Rectal smooth muscle tissue (tissue), 1 donor: ENCODE measurements around the gene E2F8.

Source experiments
- H3K27ac ChIP-seq: one replicate; pipeline ENCODE4 v1.7.0; 2013; ENCODE audit warnings: low read depth, low read length, inconsistent platforms
- H3K27me3 ChIP-seq: one replicate; pipeline ENCODE4 v1.7.0; 2013; ENCODE audit warnings: low read length; ENCODE audit not compliant: control insufficient read depth, insufficient read depth
- H3K36me3 ChIP-seq: one replicate; pipeline ENCODE4 v1.7.0; 2013; ENCODE audit warnings: low read length; ENCODE audit not compliant: control insufficient read depth, insufficient read depth
- H3K4me1 ChIP-seq: one replicate; pipeline ENCODE4 v1.7.0; 2013; ENCODE audit warnings: low read length; ENCODE audit not compliant: control insufficient read depth, insufficient read depth
- H3K4me3 ChIP-seq: one replicate; pipeline ENCODE4 v1.7.0; 2013; ENCODE audit warnings: low read length
- H3K9ac ChIP-seq: one replicate; pipeline ENCODE4 v1.7.0; 2013; ENCODE audit warnings: low read length

E2F8 gene

DNA sequence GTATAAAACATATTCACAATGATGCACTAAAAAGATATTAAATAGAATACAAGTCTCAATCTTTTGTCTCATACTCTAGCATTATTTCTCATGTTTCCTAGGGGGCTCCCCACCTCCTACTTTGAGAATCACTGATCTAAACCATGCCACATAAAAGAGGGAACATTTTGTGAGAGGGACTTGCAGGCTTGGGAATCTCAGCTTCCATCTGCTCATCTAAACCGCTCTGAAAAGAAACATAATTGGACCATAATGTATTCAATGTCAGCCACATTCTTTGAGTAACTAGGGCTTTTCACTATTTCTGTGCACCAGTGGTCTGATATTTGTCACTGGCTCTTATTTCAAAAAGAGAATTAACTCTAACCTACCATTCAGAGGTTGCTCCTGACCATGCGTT is 32.6 kb downstream of the E2F8 start:
- Histone ChIP-seq H3K4me1 (no peaks in the 10 kb centered on the region), H3K36me3 (no peaks in the 10 kb centered on the region), H3K27me3 (no peaks in the 10 kb centered on the region), H3K27ac (no peak overlapping the region), H3K4me3 (no peak overlapping the region), H3K9ac (no peak overlapping the region)

DNA sequence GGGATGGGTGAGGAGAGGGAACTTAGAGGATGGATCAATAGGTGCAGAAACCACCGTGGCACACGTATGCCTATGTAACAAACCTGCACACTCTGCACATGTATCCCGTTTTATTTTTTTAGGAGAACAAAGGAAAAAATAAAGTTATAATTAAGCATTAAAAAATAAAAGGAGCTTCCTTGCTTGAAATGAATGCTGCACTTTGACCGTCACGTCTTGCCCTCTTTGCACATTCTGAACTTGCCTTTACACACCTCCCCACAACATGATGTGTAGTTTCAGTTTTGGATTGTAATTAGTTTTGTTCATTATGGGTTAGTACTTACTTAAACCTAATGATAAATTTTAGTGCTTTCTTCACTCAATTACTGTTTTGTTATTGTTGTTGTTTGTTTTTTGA is 35.9 kb downstream of the E2F8 start:
- no peaks in the 10 kb centered on the region for H3K4me1 ChIP-seq
- H3K36me3 ChIP-seq = no peaks in the 10 kb centered on the region
- H3K4me3 ChIP-seq = no peak overlapping the region
- H3K27me3 ChIP-seq = no peaks in the 10 kb centered on the region
- no peak overlapping the region for H3K27ac ChIP-seq
- H3K9ac ChIP-seq = no peak overlapping the region

DNA sequence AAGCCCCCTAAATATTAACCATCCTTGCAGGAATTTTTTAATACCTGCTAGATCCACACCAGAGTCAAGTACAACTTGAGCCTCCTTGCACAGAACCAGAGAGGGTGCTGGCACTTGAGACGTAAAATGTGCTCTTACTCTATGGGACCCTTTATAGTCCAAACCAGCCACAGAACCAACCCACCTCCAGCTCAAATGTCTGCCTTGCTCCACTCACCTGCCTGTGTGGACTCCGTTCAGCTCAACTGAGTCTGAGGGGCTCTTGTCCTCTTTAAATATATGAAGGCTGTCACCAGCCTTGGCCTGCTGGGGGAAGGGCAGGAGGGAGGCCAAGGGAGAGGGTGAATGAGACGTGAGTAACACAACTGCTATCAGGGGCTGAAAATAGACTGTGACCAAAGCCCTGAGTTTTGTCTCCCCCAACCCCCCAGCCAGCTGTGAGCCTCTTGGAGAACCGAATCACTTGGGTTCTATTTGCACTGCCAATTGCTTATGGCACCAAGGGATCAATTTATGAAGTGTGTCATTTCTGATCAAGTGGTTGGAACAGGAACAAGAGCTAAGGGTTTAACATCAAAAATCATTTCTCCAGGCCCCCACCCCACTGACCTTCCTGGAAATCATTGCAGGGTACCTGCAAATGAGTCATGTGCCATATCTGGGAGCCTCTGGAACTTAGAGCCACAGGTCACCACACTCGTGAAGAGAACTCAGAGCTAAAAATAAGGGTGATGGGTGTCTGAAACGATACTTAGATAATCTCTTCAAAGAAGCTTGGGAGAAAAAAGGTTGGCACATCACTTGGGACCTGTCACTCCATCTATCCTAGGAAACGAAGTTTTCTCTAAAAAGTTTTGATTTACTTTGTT is 38.8 kb downstream of the E2F8 start, which contains the start of gene CSRP3:
Gene CSRP3 (minus strand): TSS at position 247 of the 869 bp plus-strand sequence. CDS start 9,535 bp downstream, outside the sequence.
- H3K27ac ChIP-seq = no peak within 1 kb of the TSS
- H3K9ac ChIP-seq = no peak within 1 kb of the TSS
- H3K36me3 ChIP-seq = no peaks in the 10 kb centered on the region
- H3K27me3 ChIP-seq = no peaks in the 10 kb centered on the region
- no peaks in the 10 kb centered on the region for H3K4me1 ChIP-seq
- H3K4me3 ChIP-seq = no peak within 1 kb of the TSS

DNA sequence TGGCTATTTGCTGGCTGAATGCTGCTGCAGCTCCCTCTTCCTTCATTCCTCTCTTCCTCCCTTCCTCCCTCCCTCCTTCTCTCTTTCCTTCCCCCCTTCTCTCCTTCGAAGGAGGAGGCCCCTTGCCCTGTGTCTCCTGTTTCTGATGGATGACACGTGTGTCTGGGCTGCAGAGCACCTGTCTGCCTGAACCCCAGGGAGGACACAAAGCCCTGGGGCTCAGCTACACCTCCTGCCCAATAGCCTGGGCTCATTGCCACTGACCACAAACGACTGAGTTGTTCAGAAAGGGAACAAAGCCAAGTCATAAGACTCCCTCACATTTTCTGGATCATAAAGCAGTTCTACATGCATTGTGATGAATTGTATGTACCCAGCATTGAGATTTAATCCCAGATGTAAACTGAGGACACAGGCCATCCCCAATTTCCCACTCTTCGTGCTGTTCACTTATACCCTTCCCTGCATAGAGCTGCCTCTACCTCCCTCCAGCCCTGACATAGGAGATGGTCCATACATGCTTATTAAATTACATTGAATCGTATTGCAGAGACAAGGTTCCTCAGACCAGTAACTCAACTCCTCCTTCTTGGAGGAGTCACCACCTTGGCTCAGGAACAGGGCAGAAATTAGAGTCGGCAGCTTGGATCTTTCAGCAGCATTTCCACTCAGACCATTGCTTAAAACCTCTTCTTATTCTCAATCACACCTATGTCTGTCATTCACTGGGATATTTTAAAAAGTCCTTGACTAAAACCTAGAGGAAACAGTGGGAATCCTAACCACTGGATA is 40.1 kb downstream of the E2F8 start:
- no peaks in the 10 kb centered on the region for H3K36me3 ChIP-seq
- no peaks in the 10 kb centered on the region for H3K4me1 ChIP-seq
- no peak overlapping the region for H3K4me3 ChIP-seq
- no peak overlapping the region for H3K27ac ChIP-seq
- H3K27me3 ChIP-seq = no peaks in the 10 kb centered on the region
- H3K9ac ChIP-seq = no peak overlapping the region

DNA sequence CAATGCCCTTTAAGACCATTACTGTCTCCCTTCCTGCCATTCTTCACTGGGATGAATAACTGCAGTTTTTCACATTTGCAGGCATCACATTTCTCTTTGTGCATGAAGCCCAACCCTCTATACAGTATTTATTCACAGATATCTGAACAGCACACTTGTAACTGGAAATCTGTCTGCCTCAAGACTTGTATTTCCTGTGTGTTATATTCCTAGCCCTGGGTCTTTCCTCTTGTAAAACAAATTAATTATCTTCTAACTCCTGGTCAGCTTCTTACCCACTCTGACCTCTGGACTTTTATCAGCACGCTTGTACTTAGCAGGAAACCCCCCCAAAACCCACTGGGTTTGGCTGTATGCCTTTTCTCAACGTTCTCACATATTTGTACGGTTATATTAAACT is 41.0 kb downstream of the E2F8 start:
- Histone ChIP-seq H3K9ac (no peak overlapping the region), H3K27ac (no peak overlapping the region), H3K36me3 (no peaks in the 10 kb centered on the region), H3K4me3 (no peak overlapping the region), H3K27me3 (no peaks in the 10 kb centered on the region), H3K4me1 (no peaks in the 10 kb centered on the region)

DNA sequence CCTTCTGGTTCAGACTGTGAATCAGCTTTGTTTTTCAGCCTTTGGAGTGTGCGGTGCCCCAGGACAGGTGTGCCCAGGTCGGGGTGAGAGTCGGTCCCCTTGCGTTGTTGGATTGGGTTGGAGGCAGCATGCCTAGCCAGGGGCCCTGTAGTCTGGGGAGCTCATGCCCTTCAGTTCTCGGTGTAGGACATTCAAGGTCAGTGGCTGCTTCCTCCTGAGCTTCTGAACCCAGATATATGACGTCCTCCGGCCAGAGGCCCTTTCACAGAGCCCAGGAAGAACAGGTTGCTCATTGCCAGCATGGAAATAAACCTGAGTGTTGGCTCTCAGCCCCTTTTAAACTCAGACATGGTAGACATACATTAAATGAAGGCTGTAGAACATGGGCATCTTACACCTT is 41.7 kb downstream of the E2F8 start:
- Histone ChIP-seq H3K36me3 (no peaks in the 10 kb centered on the region), H3K4me3 (no peak overlapping the region), H3K9ac (no peak overlapping the region), H3K4me1 (no peaks in the 10 kb centered on the region), H3K27ac (no peak overlapping the region), H3K27me3 (no peaks in the 10 kb centered on the region)

DNA sequence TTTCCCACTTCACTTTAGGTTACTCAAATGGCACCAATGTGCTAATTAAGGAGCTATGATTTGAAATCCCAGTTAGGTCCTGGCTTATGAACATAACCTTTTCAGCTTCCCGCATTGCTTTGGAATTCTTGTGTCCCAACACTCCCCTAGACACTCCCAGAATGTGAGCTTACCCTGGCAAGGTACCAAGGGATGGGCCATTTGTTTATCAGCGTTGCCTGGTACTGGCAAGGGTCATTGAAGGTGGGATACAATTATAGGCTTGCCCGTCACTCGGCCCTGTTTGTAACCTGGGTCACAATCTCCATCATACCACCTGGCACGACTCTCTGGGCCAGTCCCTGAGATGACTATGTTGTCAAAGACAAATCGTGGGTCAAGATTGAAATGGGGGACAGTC is 44.3 kb downstream of the E2F8 start:
- H3K27ac ChIP-seq = no peak overlapping the region
- H3K4me1 ChIP-seq = no peaks in the 10 kb centered on the region
- no peaks in the 10 kb centered on the region for H3K36me3 ChIP-seq
- no peak overlapping the region for H3K9ac ChIP-seq
- H3K4me3 ChIP-seq = no peak overlapping the region
- H3K27me3 ChIP-seq = no peaks in the 10 kb centered on the region

DNA sequence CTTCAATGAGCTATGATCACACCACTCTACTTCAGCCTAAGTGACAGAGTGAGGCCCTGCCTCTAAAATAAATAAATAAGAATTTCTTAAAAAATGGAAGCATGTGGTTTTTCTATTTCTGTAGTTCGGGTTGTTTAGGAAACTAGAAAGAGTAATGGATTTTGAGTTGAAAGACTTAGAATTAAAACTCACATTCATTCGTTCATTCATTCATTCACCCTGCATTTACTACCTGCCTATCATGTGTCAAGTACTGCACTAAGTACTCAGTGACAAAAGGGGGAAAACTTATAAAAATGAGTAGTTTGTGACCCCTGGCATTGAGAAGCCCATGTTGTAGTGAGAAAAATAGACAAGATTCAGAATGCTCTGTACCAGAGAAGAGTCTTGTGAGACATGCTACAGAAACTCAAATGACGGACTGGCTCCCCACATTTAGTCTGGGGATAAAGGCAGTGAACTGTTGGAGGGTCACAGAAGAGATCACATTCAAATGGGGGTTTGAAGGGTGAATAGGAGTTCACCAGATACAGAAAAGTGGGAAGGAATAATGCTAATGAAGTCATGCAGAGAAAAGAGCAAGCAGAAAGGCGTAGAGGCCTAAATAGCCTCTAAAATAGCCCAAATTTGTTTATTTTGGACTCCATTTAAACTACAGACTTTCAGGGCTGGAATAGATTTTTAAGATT is 46.0 kb downstream of the E2F8 start:
- H3K4me3 ChIP-seq = no peak overlapping the region
- H3K4me1 ChIP-seq = no peaks in the 10 kb centered on the region
- H3K9ac ChIP-seq = no peak overlapping the region
- no peak overlapping the region for H3K27ac ChIP-seq
- H3K36me3 ChIP-seq = no peaks in the 10 kb centered on the region
- no peaks in the 10 kb centered on the region for H3K27me3 ChIP-seq

DNA sequence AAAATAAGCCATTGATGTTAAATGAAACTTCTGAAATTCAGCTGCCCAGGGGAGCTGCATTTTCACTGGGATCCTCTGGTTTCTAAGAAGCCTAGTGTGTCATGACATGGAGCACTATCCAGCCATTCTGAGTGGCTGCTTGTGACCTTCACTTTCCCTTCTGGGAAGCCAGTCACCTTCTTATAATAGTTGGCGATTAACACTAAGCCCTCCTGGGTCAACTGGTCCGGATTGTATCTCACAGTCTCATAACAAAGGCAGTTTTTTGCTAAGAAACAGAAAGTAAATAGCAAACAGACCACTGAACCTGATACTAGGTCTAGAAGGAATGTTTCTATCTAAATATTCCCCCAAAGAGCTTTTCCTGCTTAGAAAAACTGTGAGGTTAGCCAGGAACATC is 46.8 kb downstream of the E2F8 start:
- no peak overlapping the region for H3K9ac ChIP-seq
- H3K27ac ChIP-seq = no peak overlapping the region
- H3K4me1 ChIP-seq = no peaks in the 10 kb centered on the region

DNA sequence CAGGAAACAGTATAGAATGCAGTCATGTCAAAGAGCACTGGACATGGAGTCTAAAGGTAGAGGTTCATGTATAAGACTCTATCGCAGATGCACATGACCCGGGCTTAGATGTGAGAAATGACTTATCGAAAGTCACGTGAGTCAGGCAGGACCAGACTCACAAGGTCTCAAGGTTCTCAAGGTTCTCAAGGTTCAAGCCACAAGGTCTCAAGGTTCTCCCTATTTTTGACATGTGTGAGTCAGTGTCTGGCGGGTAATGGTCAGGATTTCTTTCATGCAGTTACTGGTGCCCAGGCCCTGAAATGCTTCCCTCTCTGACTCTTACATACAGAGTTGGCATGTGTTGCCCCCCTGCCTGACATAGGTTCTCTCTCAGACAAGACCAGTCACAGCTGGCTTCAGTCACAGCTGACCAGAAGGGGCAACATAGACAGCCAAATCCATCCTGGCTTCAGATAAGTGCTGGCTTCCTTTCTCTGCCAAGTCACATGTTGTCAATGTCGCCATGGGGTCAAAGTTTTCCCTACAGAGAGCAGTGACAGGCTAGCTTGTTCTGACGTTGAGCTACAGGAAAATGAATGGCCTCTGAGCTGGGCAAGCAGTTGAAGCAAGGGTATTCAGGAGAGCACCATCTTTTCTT is 49.1 kb downstream of the E2F8 start:
- Histone ChIP-seq H3K4me1 (no peaks in the 10 kb centered on the region), H3K4me3 (no peak overlapping the region), H3K27me3 (no peaks in the 10 kb centered on the region), H3K27ac (no peak overlapping the region), H3K9ac (no peak overlapping the region), H3K36me3 (no peaks in the 10 kb centered on the region)

More for the DNA sequence above, 46.8 kb downstream of the E2F8 start:
- H3K4me3 ChIP-seq = no peak overlapping the region
- no peaks in the 10 kb centered on the region for H3K36me3 ChIP-seq
- H3K27me3 ChIP-seq = no peaks in the 10 kb centered on the region

DNA sequence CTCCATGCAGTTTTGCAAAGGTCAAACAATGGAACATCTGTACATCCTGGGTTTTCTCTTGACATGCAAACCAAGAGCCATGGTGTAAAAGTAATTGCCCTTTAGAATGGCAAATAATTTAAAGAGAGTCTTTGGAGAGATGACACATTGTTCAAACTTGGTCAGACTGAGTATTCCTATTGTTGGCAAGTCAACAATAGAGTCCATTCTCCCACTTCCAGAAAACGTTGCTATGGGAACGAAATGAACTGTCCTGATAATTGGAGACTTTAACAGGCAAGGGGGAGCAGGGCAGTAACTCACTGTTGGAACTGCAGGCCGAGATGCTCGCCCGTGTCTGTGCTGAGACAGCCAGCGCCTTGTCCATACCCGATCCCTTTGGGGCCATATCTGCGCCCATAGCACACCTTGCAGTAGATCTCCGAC is 52.9 kb downstream of the E2F8 start:
- H3K36me3 ChIP-seq = no peaks in the 10 kb centered on the region
- no peak overlapping the region for H3K27ac ChIP-seq
- H3K27me3 ChIP-seq = no peaks in the 10 kb centered on the region
- no peaks in the 10 kb centered on the region for H3K4me1 ChIP-seq
- no peak overlapping the region for H3K9ac ChIP-seq
- no peak overlapping the region for H3K4me3 ChIP-seq
